PC-3 (cell line): ENCODE results near the gene FOXI2. TPM values are rescaled to one million over a fixed set of nuclear protein-coding genes. Genes with fewer than 3 reads are reported as not detected.

Experiments
- ATAC-seq: fragments of 200-7000 bp; cut with Tn5 transposase; 2 replicates; pipeline ENCODE4 v1.9.1; 2020; ENCODE audit warnings: mild to moderate bottlenecking, moderate library complexity
- BruUV-seq: library from RNA; stranded (reverse); fragments of 400-500 nt; replicated peaks from 2 replicates; lab custom pipeline; 2021; lab: Mats Ljungman, UMichigan
- CTCF ChIA-PET: fragments of 300-600 bp; sonication (Branson Sonifier 250); formaldehyde crosslinking; loops from one replicate; lab custom pipeline; 2022; ENCODE audit warnings: antibody characterized with exemption; lab: Charles Lee
- POLR2A ChIA-PET: fragments of 300-600 bp; sonication (Branson Sonifier 250); formaldehyde crosslinking; loops from one replicate; lab custom pipeline; 2022; ENCODE audit warnings: antibody characterized with exemption; ENCODE audit not compliant: unreplicated experiment; lab: Charles Lee
- DNase-seq: peaks from one replicate; pipeline ENCODE4 v3.0.0-alpha.2; 2015
- H2AFZ ChIP-seq: fragments of 300-600 bp; sonication (generic); 2 replicates; pipeline ENCODE4 v1.6.0; 2016; ENCODE audit warnings: antibody characterized with exemption, low read length
- H3F3A ChIP-seq: fragments of 300-600 bp; sonication (generic); one replicate; pipeline ENCODE4 v1.6.0; 2017; ENCODE audit warnings: antibody characterized with exemption, low read length, control low read depth, mild to moderate bottlenecking; ENCODE audit not compliant: unreplicated experiment
- H3K27ac ChIP-seq: fragments of 300-600 bp; sonication (generic); 2 replicates; pipeline ENCODE4 v1.5.1; 2016; ENCODE audit warnings: mild to moderate bottlenecking, low read length
- H3K27me3 ChIP-seq: fragments of 300-600 bp; sonication (generic); 2 replicates; pipeline ENCODE4 v1.6.1; 2016; ENCODE audit warnings: low read length, mixed read lengths
- H3K36me3 ChIP-seq: fragments of 300-600 bp; sonication (generic); 2 replicates; pipeline ENCODE4 v1.6.1; 2016; ENCODE audit warnings: low read depth, mixed run types, low read length, mixed read lengths
- H3K4me1 ChIP-seq: fragments of 300-600 bp; sonication (generic); 2 replicates; pipeline ENCODE4 v1.5.1; 2016; ENCODE audit warnings: low read length; ENCODE audit not compliant: insufficient read depth
- H3K4me2 ChIP-seq: fragments of 300-600 bp; sonication (generic); 2 replicates; pipeline ENCODE4 v1.6.0; 2016; ENCODE audit warnings: low read length
- H3K4me3 ChIP-seq: fragments of 300-600 bp; sonication (generic); 2 replicates; pipeline ENCODE4 v1.5.1; 2016; ENCODE audit warnings: mild to moderate bottlenecking, low read length, mixed read lengths
- H3K79me2 ChIP-seq: fragments of 300-600 bp; sonication (generic); 2 replicates; pipeline ENCODE4 v1.6.1; 2017; ENCODE audit warnings: low read length, mixed read lengths
- H3K9ac ChIP-seq: fragments of 300-600 bp; sonication (generic); 2 replicates; pipeline ENCODE4 v1.6.0; 2016; ENCODE audit warnings: mild to moderate bottlenecking, low read length
- H3K9me2 ChIP-seq: fragments of 300-600 bp; sonication (generic); replicated peaks from 2 replicates; pipeline ENCODE4 v1.6.1; 2016; ENCODE audit warnings: mixed run types, low read length, mixed read lengths
- H3K9me3 ChIP-seq: fragments of 300-600 bp; sonication (generic); 2 replicates; pipeline ENCODE4 v1.6.1; 2016; ENCODE audit warnings: low read length, mixed read lengths
- H4K20me1 ChIP-seq: fragments of 300-600 bp; sonication (generic); 2 replicates; pipeline ENCODE4 v1.6.1; 2016; ENCODE audit warnings: low read length, mixed read lengths
- CTCF ChIP-seq: fragments of 300-600 bp; sonication (generic); conservative IDR thresholded peaks from 2 replicates; pipeline ENCODE4 v1.5.1; 2017; ENCODE audit warnings: antibody characterized with exemption, low read depth, mild to moderate bottlenecking, low read length
- EZH2 ChIP-seq: fragments of 300-600 bp; sonication (generic); IDR thresholded peaks from one replicate; pipeline ENCODE4 v1.6.1; 2017; ENCODE audit warnings: antibody characterized with exemption, mild to moderate bottlenecking, low read length; ENCODE audit not compliant: unreplicated experiment
- EZH2phosphoT487 ChIP-seq: fragments of 300-600 bp; sonication (generic); IDR thresholded peaks from 2 replicates; pipeline ENCODE4 v1.6.1; 2018; ENCODE audit warnings: mild to moderate bottlenecking, antibody characterized with exemption, low read length, borderline replicate concordance
- intact Hi-C: fragments of 100-400 bp; cut with micrococcal nuclease; formaldehyde crosslinking; loops from 2 replicates; pipeline ENCODE4 v1.9.0; 2023
- total RNA-seq: library from RNA; depleted of rRNA; stranded (reverse); fragments of >200 nt; gene quantifications from 2 replicates; pipeline ENCODE4 v1.2.3, GENCODE V29; 2014

Gene FOXI2
- total RNA-seq, 1 experiment from 2014 or later = not detected

DNA sequence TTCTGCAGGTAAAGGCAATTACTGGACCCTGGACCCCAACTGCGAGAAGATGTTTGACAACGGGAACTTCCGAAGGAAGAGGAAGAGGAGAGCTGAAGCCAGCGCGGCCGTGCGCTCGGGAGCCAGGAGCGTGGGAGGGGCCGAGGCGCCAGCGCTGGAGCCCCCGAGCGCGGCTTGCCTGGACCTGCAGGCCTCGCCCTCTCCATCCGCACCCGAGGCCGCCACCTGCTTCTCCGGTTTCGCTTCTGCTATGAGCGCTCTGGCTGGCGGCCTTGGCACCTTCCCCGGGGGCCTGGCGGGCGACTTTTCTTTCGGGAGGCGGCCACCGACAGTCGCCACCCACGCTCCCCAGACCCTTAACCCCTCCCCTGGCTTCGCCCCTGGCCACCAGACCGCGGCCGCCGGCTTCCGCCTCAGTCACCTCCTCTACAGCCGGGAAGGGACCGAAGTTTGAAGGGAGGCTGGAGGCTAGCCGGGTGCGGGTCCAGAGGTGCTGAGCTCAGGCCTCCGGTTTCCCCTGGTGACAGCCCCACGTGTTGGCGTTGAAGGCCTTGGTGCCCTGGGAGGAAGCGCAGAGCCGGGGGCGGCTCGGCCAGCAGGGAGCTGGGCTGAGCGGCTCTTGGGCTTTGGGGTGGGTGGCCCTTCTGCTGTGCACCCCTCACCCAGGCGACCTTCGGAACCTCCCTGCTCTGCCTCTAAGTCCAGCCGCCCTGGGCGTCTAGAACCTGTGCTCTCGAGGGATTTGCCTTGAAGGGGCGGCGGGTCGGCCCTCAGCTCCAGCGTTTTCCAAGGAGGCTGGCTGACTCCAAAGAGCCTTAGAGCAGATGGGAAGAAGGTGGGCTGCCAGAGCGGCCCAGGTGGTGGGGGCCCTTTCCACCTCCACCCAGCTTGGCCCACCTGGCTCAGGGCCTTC lies 1.8 kb downstream of the FOXI2 start:
- Histone ChIP-seq H3K4me3 (no peak overlapping the region), H3K36me3 (no peaks in the 10 kb centered on the region), H3K4me2 (no peak overlapping the region), H3F3A (no peaks in the 10 kb centered on the region), H3K9me3 (no peaks in the 10 kb centered on the region), H2AFZ (no peak overlapping the region), H3K4me1 (no peaks in the 10 kb centered on the region), H4K20me1 (no peaks in the 10 kb centered on the region), H3K27me3 (no peaks in the 10 kb centered on the region), H3K9ac (no peak overlapping the region), H3K79me2 (no peaks in the 10 kb centered on the region), H3K9me2 (no peaks in the 10 kb centered on the region), H3K27ac (no peak overlapping the region)
- CTCF ChIA-PET = no interaction called here
- POLR2A ChIA-PET = no interaction called here
- no TSS peak for BruUV-seq
- intact Hi-C loops = no loop called here
- no peak for DNase-seq
- TF ChIP-seq EZH2 (no peak), EZH2phosphoT487 (no peak), CTCF (no peak)
- no peak for ATAC-seq

DNA sequence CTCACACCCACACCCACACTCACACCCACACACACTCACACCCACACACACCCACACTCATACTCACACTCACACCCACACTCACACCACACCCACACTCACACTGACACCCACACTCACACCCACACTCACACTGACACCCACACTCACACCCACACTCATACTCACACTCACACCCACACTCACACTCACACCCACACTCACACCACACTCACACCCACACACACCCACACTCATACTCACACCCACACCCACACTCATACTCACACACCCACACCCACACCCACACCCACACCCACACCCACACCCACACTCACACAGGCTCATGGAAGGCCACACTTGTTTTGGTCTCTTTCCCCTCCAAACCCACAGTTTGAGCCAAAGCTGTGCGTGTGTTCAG lies 2.9 kb downstream of the FOXI2 start:
- H3K9me3 ChIP-seq = no peaks in the 10 kb centered on the region
- H3F3A ChIP-seq = no peaks in the 10 kb centered on the region
- H3K4me1 ChIP-seq = no peaks in the 10 kb centered on the region
- BruUV-seq = no TSS peak
- no peak overlapping the region for H3K4me2 ChIP-seq
- H3K4me3 ChIP-seq = no peak overlapping the region
- intact Hi-C loops = no loop called here
- no peaks in the 10 kb centered on the region for H4K20me1 ChIP-seq
- no peak overlapping the region for H3K27ac ChIP-seq
- no peak overlapping the region for H3K9ac ChIP-seq
- no peak for ATAC-seq
- POLR2A ChIA-PET = no interaction called here
- no peaks in the 10 kb centered on the region for H3K27me3 ChIP-seq
- TF ChIP-seq CTCF (no peak), EZH2 (no peak), EZH2phosphoT487 (no peak)
- CTCF ChIA-PET = no interaction called here
- DNase-seq = no peak
- H2AFZ ChIP-seq = no peak overlapping the region
- no peaks in the 10 kb centered on the region for H3K36me3 ChIP-seq
- no peaks in the 10 kb centered on the region for H3K79me2 ChIP-seq
- no peaks in the 10 kb centered on the region for H3K9me2 ChIP-seq

DNA sequence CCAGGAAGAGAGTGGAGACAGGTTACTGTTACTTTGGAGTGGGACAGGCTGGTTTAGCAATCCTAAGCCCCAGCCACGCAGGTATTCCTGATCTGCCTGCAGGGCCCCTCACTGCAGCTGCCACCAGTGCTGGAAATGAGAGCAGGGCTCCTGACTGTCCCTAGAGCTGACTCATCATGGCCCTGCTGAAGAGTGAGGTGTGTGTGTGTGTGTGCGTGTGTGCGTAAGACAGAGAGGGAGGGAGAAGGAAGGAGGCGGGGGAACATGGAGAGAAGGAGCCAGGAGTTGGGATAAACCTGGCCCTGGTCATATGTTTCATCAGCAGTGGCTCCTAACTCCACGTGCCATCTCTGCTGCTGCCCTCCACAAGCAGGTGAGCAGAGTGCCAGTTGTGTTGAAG lies 3.6 kb downstream of the FOXI2 start:
- Histone ChIP-seq H3K9me3 (no peaks in the 10 kb centered on the region), H3F3A (no peaks in the 10 kb centered on the region), H3K27ac (no peak overlapping the region), H3K4me3 (no peak overlapping the region), H3K4me2 (no peak overlapping the region), H3K4me1 (no peaks in the 10 kb centered on the region), H3K27me3 (no peaks in the 10 kb centered on the region), H4K20me1 (no peaks in the 10 kb centered on the region), H2AFZ (no peak overlapping the region), H3K79me2 (no peaks in the 10 kb centered on the region), H3K9ac (no peak overlapping the region), H3K9me2 (no peaks in the 10 kb centered on the region), H3K36me3 (no peaks in the 10 kb centered on the region)
- DNase-seq = peak; percentile 26
- intact Hi-C loops = no loop called here
- CTCF ChIA-PET = no interaction called here
- no peak for TF ChIP-seq EZH2phosphoT487
- TF ChIP-seq EZH2 = no peak
- TF ChIP-seq CTCF = no peak
- POLR2A ChIA-PET = no interaction called here
- BruUV-seq = no TSS peak
- ATAC-seq = no peak
